Renal cortical epithelial cell (primary cell): ENCODE data around the gene DDI2. TPM values are rescaled to one million over a fixed set of nuclear protein-coding genes. Genes with fewer than 3 reads are reported as not detected.

Source experiments
- DNase-seq: peaks from one replicate; pipeline ENCODE4 v3.0.0-alpha.2; 2011; ENCODE audit warnings: low read depth
- total RNA-seq: library from RNA; depleted of rRNA; stranded (reverse); fragments of >200 nt; gene quantifications from 2 replicates; pipeline ENCODE4 v1.2.3, GENCODE V29; 2014

The DDI2 gene
- total RNA-seq, 1 donor from 2014 or later: 33.0 TPM

DNA sequence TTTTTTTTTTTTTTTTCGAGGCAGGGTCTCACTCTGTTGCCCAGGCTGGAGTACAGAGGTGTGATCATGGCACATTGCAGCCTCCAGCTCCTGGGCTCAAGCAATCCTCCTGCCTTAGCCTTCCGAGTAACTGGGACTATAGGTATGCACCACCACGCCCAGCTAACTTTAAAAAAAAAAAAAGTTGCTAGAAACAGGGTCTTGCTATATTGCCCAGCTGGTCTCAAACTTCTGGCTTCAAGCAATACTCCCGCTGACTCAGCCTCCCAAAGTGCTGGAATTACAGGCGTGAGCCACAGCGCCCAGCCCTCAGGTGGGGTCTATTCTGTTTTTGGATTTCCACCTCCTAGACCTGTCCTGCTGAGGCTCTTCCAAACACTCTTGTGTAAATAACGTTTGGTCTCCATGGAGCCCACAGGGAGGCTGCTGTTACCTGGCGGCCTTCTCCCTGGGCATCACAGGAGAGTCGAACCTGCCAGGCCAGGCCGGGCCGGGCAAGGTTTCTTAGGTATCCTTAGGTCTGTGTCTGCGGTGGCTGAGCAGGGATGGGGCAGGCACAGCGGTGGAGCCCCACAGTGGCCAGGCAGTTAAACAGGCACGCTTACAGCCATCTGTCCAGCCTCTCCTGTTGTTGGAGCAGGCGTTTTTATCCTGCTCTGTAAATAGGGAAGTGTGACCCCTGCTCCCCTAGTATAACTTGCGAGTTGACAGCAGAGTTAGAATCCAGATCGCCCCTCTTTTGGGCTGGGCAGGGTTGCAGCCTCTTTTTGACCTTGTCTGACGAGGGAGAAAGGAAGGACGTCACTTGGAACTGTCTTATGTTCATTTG lies 85.7 kb downstream of the DDI2 start:
- DNase-seq: no peak

DNA sequence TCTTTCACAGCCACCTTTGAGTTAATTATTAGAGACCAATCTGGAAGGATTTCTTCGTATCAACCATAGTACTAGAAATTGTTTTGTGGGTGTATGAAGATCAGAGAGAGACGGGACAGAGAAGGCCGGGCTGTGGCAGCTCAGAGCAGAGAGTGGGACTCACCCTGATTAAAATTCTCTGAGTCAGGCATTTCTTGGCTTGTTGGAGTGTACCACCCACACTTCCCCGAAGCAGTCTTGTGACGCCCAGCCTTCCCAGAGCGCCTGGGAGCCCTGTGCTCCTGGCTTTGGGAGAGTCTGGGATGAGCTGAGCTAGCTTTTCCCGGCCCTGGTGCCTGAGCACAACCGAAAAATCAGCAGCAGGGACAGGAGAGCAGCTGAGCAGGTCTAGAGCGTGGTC lies 86.3 kb downstream of the DDI2 start:
- peak; percentile 95 for DNase-seq

DNA sequence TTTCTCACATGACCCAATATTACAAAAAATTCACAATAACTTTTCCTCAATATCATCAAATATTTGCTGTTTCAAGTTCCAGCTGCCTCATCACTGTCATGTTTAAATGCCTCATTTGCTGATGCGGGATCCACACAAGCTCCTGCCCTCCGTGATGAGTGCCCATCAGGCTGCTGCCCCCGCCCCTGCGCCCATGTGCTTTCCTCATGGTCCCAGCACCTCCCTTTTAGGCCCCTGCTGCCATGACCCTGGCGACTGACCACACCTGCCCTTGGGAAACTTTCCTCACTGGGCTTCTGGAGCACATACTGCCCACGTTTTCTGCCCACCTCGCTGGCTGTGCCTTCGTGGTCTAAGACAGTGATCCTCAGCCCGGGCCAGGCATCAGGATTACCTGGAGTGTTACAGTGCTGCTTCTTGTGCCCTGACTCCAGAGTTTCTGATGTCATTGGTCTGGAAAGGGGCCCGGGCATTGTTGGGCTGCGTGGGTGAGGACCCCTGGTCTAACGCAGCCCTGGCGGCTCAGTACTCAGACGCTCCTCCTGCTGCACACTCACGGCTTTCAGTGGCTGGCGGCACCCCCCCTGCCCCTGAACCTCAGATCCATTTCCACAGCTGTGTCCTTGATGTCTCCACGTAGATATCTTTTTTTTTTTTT lies 87.4 kb downstream of the DDI2 start:
- DNase-seq: no peak

DNA sequence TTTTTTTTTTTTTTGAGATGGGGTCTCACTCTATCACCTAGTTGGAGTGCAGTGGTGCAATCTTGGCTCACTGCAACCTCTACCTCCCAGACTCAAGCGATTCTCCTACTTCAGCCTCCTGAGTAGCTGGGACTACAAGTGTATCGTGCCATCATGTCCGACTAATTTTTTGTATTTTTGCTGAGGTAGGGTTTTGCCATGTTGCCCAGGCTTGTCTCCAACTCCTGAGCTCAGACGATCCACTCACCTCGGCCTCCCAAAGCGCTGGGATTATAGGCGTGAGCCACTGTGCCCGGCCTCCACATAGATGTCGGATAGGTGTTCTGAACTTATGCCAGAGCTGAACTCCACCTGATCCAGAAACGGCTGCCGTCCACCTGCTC lies 87.9 kb downstream of the DDI2 start:
- no peak for DNase-seq

DNA sequence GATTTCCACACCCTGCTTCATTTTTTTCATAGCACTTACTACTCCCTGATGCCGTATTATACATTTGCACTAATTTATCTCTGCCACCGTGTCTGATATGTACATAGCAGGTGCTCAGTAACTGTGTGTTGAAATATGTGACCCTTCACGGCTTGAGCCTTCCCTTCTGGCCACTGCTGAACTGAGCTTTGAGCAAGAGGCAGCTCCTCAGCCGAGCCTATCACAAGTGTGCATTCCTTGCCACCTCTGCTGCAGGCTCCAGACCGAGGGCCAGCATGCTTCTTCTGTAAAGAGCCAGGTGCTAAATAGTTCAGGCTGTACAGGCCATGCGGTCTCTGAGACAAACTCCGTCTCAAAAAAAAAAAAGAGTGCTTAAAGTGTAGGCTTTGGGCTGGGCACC lies 89.5 kb downstream of the DDI2 start:
- DNase-seq: no peak

DNA sequence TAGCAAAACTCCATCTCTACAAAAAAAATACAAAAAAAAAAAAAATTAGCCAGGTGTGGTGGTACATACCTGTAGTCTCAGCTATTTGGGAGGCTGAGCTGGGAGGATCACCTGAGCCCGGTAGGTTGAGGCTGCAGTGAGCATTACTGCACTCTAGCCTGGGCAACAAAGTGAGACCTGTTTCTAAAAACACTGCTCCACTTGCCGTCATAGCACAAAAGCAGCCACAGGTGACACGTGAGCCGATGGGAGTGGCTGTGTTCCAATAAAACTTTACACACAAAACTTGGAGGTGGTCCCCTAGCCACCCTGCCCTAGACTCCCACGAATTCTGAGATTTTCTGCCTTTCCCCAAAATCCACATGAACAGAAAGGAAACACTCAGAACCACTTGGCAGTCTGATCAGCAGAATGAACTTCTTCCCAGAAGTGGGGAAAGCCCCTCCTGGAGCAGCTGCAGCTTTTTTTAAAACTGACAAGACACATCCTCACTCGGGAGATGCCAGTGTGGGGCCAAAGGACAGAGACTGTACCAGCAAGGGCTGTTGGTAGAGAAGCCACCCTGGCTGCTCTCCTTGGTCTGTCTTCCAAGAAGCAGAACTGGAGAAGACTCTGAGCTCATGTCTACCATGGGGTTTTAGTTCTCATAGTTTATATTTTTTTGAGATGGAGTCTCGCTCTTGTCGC lies 90.1 kb downstream of the DDI2 start:
- no peak for DNase-seq

DNA sequence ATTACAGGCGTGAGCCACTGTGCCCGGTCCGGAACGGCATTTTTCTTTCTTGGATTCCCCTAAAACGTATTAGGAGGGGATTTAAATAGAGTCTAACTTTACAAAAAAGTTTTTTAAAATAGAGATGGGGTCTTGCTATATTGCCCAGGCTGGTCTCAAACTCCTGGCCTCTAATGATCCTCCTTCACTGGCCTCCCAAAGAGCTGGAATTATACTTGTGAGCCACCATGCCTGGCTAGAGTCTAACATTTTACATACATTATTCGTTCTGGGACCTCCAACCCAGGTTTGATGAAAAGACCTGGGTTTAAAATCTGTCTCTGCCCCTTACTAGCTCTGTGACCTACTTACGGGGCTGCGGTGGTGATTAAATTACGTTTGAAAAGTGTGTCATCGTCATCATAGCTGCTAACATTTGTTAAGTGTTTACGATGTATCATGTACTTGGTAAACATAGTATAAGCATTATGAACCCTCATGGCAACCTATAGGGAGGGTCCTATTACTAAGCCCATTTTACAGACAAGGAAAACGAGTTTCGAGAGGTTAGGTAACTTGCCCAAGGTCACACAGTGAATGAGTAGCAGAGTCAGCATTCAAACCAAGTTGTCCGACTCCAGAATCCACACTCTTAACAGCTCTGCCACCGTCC lies 91.4 kb downstream of the DDI2 start:
- DNase-seq: no peak

DNA sequence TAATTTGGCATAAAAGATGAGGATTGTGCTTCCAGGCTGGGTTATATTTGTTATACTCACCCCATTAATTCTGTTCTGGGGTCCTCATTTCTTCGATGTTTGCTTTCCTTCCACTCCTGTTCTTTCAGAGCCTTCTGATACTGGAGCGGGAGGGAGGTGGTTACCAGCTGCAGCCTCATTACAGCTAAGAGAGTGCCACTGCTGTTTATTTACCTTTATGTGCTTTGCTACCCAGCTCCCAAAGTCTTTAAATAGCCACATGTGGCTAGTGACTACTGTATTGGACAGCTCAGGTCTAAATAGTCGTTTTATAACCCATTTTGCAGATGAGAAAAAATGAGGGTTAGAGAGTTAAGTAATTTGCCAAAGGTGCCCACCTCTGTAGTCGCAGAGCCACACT lies 92.0 kb downstream of the DDI2 start:
- no peak for DNase-seq

DNA sequence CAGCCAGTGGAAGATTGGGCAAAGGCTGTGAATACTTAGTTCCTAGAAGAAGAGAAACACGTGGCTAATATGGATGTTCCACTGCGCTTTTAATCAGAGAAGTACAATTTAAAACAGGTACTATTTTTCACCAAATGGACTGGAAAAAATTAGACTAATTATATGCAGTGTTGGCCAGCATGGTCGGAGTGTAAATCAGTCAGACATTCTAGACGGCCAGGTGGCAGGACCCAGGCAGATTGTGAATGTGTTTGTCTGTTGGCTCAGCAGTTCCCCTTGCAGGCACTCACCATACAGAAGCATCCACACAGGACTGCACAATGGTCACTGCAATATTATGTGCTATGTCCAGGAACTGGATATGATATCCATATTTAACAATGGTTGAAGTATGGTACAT lies 94.9 kb downstream of the DDI2 start:
- no peak for DNase-seq

DNA sequence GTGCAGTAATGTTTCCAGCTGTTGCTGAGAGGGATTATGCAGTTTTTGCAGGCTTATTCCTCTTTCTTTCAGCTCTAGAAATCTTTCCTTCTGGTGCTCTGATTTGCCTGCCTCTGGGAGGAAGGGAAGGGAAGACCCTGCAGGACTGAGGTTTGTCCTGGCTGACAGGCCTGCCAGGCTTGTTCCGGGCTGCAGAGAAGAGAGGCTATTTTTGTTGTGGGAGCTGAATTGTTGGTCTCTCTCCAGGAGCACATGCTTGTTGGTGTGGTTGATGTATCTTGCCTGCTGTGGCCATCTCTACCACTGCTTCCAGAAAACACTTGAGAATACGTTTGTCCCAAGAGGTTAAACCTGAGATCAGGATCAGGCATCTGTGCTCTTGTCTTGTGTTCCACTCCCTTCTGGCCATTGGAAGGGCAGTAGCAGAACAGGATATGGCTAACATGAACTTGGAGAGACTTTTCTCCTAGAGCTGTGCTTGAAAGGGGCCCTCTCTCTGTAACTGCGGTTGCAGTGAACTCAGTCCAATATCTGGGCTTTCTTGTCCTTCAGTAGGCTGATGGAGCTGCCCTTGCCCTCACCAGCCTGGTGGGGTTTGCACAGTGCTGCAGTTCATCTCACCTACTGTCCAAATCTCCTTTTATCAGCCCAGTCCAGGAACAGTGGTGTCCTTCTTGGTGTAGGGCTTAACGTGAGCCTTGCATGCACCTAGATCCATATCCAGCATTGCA lies 97.3 kb downstream of the DDI2 start:
- DNase-seq: no peak

DNA sequence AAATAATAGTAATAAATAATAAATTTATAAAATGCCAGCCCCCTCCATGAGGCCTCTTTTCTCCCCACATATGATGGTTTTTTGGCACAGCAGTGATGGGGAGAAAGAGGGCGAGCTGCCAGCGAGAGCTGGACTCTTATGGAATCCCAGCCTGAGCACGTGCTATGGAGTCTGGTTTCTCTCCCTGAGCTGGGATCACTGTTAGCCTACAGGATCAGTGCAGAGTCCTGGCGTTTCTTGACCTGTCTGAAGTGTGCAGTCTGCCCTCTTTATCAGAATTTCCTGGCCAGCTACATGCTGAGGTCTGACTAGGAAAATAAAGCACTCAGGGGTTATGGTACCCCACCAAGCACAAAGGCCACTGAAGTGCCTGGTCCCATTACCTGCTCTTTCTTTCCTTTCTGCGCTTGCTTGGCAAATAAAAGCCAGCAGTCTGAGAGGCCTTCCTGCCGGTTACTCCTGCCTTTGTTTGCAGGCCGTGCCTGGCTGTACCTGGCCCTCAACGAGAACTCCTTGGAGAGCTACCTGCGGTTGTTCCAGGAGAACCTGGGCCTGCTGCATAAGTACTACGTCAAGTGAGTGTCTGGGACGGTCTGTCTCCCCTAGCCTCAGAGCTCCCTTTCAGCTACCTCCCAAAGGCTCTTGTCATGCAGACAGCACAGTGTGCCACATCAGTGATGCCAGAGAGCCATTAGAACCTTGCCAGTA lies 100.3 kb downstream of the DDI2 start:
- no peak for DNase-seq

DNA sequence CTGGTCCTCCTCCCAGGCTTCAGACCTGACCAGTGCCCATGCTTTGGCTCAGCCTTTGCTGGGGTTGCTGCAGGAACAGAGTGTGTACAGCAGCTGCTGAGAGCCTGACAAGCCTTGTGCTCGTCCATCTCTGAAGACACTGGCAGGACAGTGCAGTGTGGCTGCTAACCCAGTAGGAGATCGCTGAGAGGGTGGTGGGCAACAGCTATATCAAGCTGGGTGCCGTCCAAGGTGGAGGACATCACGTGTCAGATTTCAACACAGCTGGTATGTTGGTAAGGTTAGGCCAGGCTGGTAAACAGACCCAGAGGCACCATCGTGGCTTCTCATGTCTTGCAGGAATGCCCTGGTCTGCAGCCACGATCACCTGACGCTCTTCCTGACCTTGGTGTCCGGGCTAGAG lies 100.9 kb downstream of the DDI2 start:
- DNase-seq: no peak

Other genes with a start within 250 kb of the DDI2 start
- gene EFHD2, start 207.6 kb upstream of the DDI2 start, total RNA-seq: 27.8 and 77.3 TPM in 2 replicates
- not detected in 2 replicates for gene CTRC, start 179.0 kb upstream of the DDI2 start, total RNA-seq
- gene CELA2A, start 160.7 kb upstream of the DDI2 start, total RNA-seq: not detected in 2 replicates
- gene CELA2B, start 141.4 kb upstream of the DDI2 start, total RNA-seq: not detected in 2 replicates
- 8.7 and 11.5 TPM in 2 replicates for gene CASP9, start 93.2 kb upstream of the DDI2 start, total RNA-seq
- 9.2 and 25.7 TPM in 2 replicates for gene DNAJC16, start 90.6 kb upstream of the DDI2 start, total RNA-seq
- 0.99 and 5.6 TPM in 2 replicates for gene AGMAT, start 32.4 kb upstream of the DDI2 start, total RNA-seq
- 46.4 and 77.7 TPM in 2 replicates for gene PLEKHM2, start 66.9 kb downstream of the DDI2 start, total RNA-seq
- 0.50 TPM in 1 of 2 replicates, not detected in the other for gene SLC25A34, start 118.8 kb downstream of the DDI2 start, total RNA-seq
- not detected in 2 replicates for gene TMEM82, start 125.0 kb downstream of the DDI2 start, total RNA-seq
- gene FBLIM1, start 141.3 kb downstream of the DDI2 start, total RNA-seq: 213 and 231 TPM in 2 replicates
- gene UQCRHL, start 190.2 kb downstream of the DDI2 start, total RNA-seq: 1.5 and 2.8 TPM in 2 replicates
- 18.6 and 45.6 TPM in 2 replicates for gene SPEN, start 230.2 kb downstream of the DDI2 start, total RNA-seq